SK-N-SH (cell line): ENCODE data around the gene SPEM3. TPM values are rescaled to one million over a fixed set of nuclear protein-coding genes. Genes with fewer than 3 reads are reported as not detected.

Experiments
- CTCF ChIA-PET: fragments of 300-600, 350-600 bp; formaldehyde crosslinking; extraction: SDS; loops from one replicate; lab custom pipeline; 2021; lab: Yijun Ruan, JAX
- POLR2A ChIA-PET: fragments of 350-600 bp; sonication (Branson Sonifier 250); formaldehyde crosslinking; extraction: SDS; loops from one replicate; lab custom pipeline; 2020; ENCODE audit warnings: antibody characterized with exemption, inconsistent platforms; lab: Yijun Ruan, JAX
- DNase-seq: peaks from one replicate; pipeline ENCODE4 v3.0.0; 2012
- H2AFZ ChIP-seq: fragments of 200-600 bp; sonication (generic); 2 replicates; pipeline ENCODE4 v1.8.1; 2016; ENCODE audit warnings: antibody characterized with exemption, mild to moderate bottlenecking, low read depth
- H3F3A ChIP-seq: fragments of 200-600 bp; sonication (generic); replicated peaks from 2 replicates; pipeline ENCODE3; 2016; ENCODE audit warnings: antibody characterized with exemption, mild to moderate bottlenecking; ENCODE audit not compliant: insufficient read depth
- H3K27ac ChIP-seq, 2 experiments: fragments of 200-500 bp in 1 of 2; fragments of 200-600 bp in 1 of 2; sonication (Bioruptor generic) in 1 of 2; sonication (generic), shearing (Covaris generic) in 1 of 2; 2 replicates each; pipeline versions ENCODE4 v1.5.1 to v1.6.1; 2014 to 2016; ENCODE audit warnings: low read depth in 2 of 2, inconsistent platforms in 1 of 2, low read length in 1 of 2, mild to moderate bottlenecking in 1 of 2, mixed read lengths in 1 of 2
- H3K27me3 ChIP-seq: fragments of 200-600 bp; sonication (generic), shearing (Covaris generic); 2 replicates; pipeline ENCODE4 v1.6.1; 2016; ENCODE audit warnings: mixed run types; ENCODE audit not compliant: insufficient read depth
- H3K36me3 ChIP-seq, 2 experiments: fragments of 200-500 bp in 1 of 2; fragments of 200-600 bp in 1 of 2; sonication (Bioruptor generic) in 1 of 2; sonication (generic) in 1 of 2; replicated peaks in 1 of 2; 2 replicates each; pipeline versions ENCODE3 to v1.5.1; 2014 to 2016; ENCODE audit warnings: low read length in 1 of 2, mild to moderate bottlenecking in 1 of 2; ENCODE audit not compliant: insufficient read depth in 2 of 2, control insufficient read depth in 1 of 2
- H3K4me1 ChIP-seq, 2 experiments: fragments of 200-500 bp in 1 of 2; fragments of 200-600 bp in 1 of 2; sonication (Bioruptor generic) in 1 of 2; sonication (generic), shearing (Covaris generic) in 1 of 2; 2 replicates each; pipeline versions ENCODE4 v1.5.1 to v1.6.1; 2014 to 2016; ENCODE audit warnings: low read depth in 1 of 2, low read length in 1 of 2, mixed run types in 1 of 2; ENCODE audit not compliant: insufficient read depth in 2 of 2, control insufficient read depth in 1 of 2
- H3K4me2 ChIP-seq: fragments of 200-600 bp; sonication (generic), shearing (Covaris generic); 2 replicates; pipeline ENCODE4 v1.6.1; 2017; ENCODE audit warnings: mixed run types
- H3K4me3 ChIP-seq, 2 experiments: fragments of 200-500 bp in 1 of 2; fragments of 200-600 bp in 1 of 2; sonication (Bioruptor generic) in 1 of 2; sonication (generic), shearing (Covaris generic) in 1 of 2; 2 replicates each; pipeline versions ENCODE4 v1.5.1 to v1.8.1; 2014 to 2016; ENCODE audit warnings: low read depth in 2 of 2, inconsistent platforms in 1 of 2, low read length in 1 of 2, mild to moderate bottlenecking in 1 of 2, mixed read lengths in 1 of 2, moderate library complexity in 1 of 2
- H3K79me2 ChIP-seq: fragments of 200-600 bp; sonication (generic); 2 replicates; pipeline ENCODE4 v1.8.1; 2017; ENCODE audit warnings: mild to moderate bottlenecking; ENCODE audit not compliant: insufficient read depth
- H3K9ac ChIP-seq: fragments of 200-600 bp; sonication (generic); 2 replicates; pipeline ENCODE4 v1.6.1; 2017; ENCODE audit warnings: mixed run types
- H3K9me2 ChIP-seq: fragments of 200-600 bp; sonication (generic); 2 replicates; pipeline ENCODE4 v1.6.1; 2017; ENCODE audit warnings: mixed run types
- H3K9me3 ChIP-seq: fragments of 200-600 bp; sonication (generic); 2 replicates; pipeline ENCODE4 v1.6.1; 2017; ENCODE audit warnings: mixed run types, mild to moderate bottlenecking, moderate library complexity
- H4K20me1 ChIP-seq: fragments of 200-600 bp; sonication (generic); 2 replicates; pipeline ENCODE4 v1.6.1; 2017; ENCODE audit warnings: mild to moderate bottlenecking, mixed run types; ENCODE audit not compliant: insufficient read depth
- CHD2 ChIP-seq: fragments of 150-350 bp; IDR thresholded peaks from 2 replicates; pipeline ENCODE4 v1.6.1; 2018; ENCODE audit warnings: low read length; ENCODE audit not compliant: partially characterized antibody
- ELF1 ChIP-seq: IDR thresholded peaks from 2 replicates; pipeline ENCODE4 v1.4.0; 2012
- EP300 ChIP-seq, 2 experiments: IDR thresholded peaks; 2 replicates each; pipeline versions ENCODE4 v1.4.0 to v1.6.1; 2012; ENCODE audit warnings: borderline replicate concordance in 1 of 2, low read depth in 1 of 2, low read length in 1 of 2
- FOSL2 ChIP-seq: IDR thresholded peaks from 2 replicates; pipeline ENCODE4 v1.4.0; 2012; ENCODE audit warnings: low read depth, mild to moderate bottlenecking, moderate library complexity, borderline replicate concordance
- NFIC ChIP-seq: IDR thresholded peaks from 2 replicates; pipeline ENCODE4 v1.4.0; 2012; ENCODE audit warnings: borderline replicate concordance
- POLR2AphosphoS5 ChIP-seq: IDR thresholded peaks from 2 replicates; pipeline ENCODE4 v1.6.1; 2012; ENCODE audit warnings: low read depth, low read length
- RCOR1 ChIP-seq: fragments of 150-350 bp; IDR thresholded peaks from 2 replicates; pipeline ENCODE4 v1.6.1; 2017; ENCODE audit warnings: antibody characterized with exemption, low read length
- RXRA ChIP-seq: IDR thresholded peaks from 2 replicates; pipeline ENCODE4 v1.4.0; 2012; ENCODE audit warnings: low read depth, mild to moderate bottlenecking, borderline replicate concordance
- SMC3 ChIP-seq: IDR thresholded peaks from 2 replicates; pipeline ENCODE4 v1.6.1; 2012; ENCODE audit warnings: low read depth, low read length, improper control_type of control experiment
- TAF1 ChIP-seq: IDR thresholded peaks from 2 replicates; pipeline ENCODE4 v1.6.1; 2012; ENCODE audit warnings: low read depth, mild to moderate bottlenecking, low read length, moderate library complexity, borderline replicate concordance
- WGBS: methylation state at CpG from one replicate; pipeline ENCODE4 v1.1.6; 2017; ENCODE audit warnings: low lambda C conversion rate; 5-methylcytosine and 5-hydroxymethylcytosine counted together
- polyA plus RNA-seq, 3 experiments: library from polyadenylated mRNA; depleted of rRNA; stranded (reverse); fragments of >200 nt; gene quantifications; 2 replicates each; pipeline ENCODE4 v1.2.3, GENCODE V29; 2012
- TF ChIP-seq, protein P1 (sequence below): fragments of 150-350 bp; IDR thresholded peaks from 2 replicates; pipeline ENCODE4 v1.6.1; 2016; ENCODE audit warnings: mild to moderate bottlenecking, low read depth, low read length
- TF ChIP-seq, protein P2 (sequence below): fragments of 150-350 bp; IDR thresholded peaks from 2 replicates; pipeline ENCODE4 v1.6.1; 2017; ENCODE audit warnings: antibody characterized with exemption, low read length, low read depth, borderline replicate concordance
- TF ChIP-seq, protein P3 (sequence below): IDR thresholded peaks from 2 replicates; pipeline ENCODE4; 2012
- TF ChIP-seq, protein P4 (sequence below): IDR thresholded peaks from 2 replicates; pipeline ENCODE4 v1.4.0; 2012; ENCODE audit warnings: low read depth

The SPEM3 gene
- not detected in 2 replicates for polyA plus RNA-seq (2012; rRNA removed)
- not detected in 2 replicates for polyA plus RNA-seq (2012; cell fraction: cytosol; rRNA removed)
- not detected in 2 replicates for polyA plus RNA-seq (2012; cell fraction: nucleus; rRNA removed)

DNA sequence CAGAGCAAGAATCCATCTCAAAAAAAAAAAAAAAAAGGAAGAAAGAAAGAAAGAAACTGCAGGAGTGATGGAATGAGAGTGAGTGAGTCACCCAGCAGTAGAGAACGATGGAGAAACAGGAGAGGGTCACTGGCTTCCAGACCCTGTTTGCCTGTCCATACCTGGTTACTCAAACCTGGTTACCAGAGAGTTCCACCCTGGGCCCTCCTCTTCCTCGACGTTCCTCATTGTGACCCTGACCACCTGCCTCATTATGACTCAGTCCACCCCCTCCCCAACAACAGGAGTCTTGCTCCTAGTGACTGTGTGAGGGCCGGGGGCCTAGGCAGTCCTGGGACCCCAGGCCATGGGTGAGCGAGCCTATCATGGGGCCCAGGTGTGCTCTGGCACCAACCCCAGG is at the start of gene SPEM3:
Gene SPEM3 (plus strand): TSS at position 301 of the 400 bp plus-strand sequence. CDS start 46 bp downstream, at position 347.
- H3K9ac ChIP-seq: no peak within 1 kb of the TSS
- TF ChIP-seq CHD2 (no peak), TAF1 (no peak), FOSL2 (no peak)
- no peaks in the 10 kb centered on the region for H3K9me2 ChIP-seq
- POLR2A ChIA-PET: no interaction called here
- H3K9me3 ChIP-seq: no peaks in the 10 kb centered on the region
- DNase-seq: no peak
- H4K20me1 ChIP-seq: no peaks in the 10 kb centered on the region
- WGBS: 62% methylated on average over 3 of the region's 5 CpGs
- no peak within 1 kb of the TSS for H2AFZ ChIP-seq
- no peak within 1 kb of the TSS for H3K4me2 ChIP-seq
- H3K36me3 ChIP-seq: no peaks in the 10 kb centered on the region
- H3K27ac ChIP-seq: no peak within 1 kb of the TSS
- H3K27me3 ChIP-seq: no peaks in the 10 kb centered on the region
- no peaks in the 10 kb centered on the region for H3K79me2 ChIP-seq
- CTCF ChIA-PET: no interaction called here
- no peaks in the 10 kb centered on the region for H3F3A ChIP-seq
- no peak within 1 kb of the TSS for H3K4me3 ChIP-seq
- H3K4me1 ChIP-seq: no peaks in the 10 kb centered on the region

DNA sequence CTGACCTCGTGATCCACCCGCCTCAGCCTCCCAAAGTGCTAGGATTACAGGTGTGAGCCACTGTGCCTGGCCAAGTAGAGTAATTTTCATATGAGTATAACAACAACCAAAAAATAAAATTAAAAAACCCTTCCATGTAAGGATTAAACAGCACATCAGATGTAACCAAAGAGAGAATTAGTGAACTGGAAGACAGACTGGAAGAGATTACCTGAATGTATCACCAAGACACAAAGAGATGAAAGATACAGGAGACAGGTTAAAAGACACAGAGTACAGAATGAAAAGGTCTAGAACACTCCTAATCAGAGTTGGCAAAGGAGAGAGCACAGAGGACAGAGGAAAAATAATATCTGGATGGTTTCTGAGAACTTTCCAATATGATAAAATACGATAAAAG is 49.5 kb upstream of the SPEM3 start:
- Histone ChIP-seq H3K9me2 (no peaks in the 10 kb centered on the region), H3K9me3 (no peaks in the 10 kb centered on the region), H3K9ac (no peak overlapping the region), H3K36me3 (no peaks in the 10 kb centered on the region), H2AFZ (no peak overlapping the region), H3K4me3 (no peak overlapping the region), H4K20me1 (no peaks in the 10 kb centered on the region), H3F3A (no peaks in the 10 kb centered on the region), H3K27ac (no peak overlapping the region), H3K27me3 (peaks cover 8% of the 10 kb centered on the region; the same call in 1 of the 2 replicates), H3K4me2 (no peak overlapping the region), H3K4me1 (peaks cover 0 to 26% of the 10 kb centered on the region in 2 experiments; a peak in 2 of 4 replicates), H3K79me2 (no peaks in the 10 kb centered on the region)
- CTCF ChIA-PET: no interaction called here
- POLR2A ChIA-PET: no interaction called here
- DNase-seq: no peak
- no peak for TF ChIP-seq POLR2AphosphoS5
- no peak for TF ChIP-seq RXRA
- TF ChIP-seq, protein P1, sequence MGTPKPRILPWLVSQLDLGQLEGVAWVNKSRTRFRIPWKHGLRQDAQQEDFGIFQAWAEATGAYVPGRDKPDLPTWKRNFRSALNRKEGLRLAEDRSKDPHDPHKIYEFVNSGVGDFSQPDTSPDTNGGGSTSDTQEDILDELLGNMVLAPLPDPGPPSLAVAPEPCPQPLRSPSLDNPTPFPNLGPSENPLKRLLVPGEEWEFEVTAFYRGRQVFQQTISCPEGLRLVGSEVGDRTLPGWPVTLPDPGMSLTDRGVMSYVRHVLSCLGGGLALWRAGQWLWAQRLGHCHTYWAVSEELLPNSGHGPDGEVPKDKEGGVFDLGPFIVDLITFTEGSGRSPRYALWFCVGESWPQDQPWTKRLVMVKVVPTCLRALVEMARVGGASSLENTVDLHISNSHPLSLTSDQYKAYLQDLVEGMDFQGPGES: no peak
- no peak for TF ChIP-seq CHD2
- TF ChIP-seq, protein P2, sequence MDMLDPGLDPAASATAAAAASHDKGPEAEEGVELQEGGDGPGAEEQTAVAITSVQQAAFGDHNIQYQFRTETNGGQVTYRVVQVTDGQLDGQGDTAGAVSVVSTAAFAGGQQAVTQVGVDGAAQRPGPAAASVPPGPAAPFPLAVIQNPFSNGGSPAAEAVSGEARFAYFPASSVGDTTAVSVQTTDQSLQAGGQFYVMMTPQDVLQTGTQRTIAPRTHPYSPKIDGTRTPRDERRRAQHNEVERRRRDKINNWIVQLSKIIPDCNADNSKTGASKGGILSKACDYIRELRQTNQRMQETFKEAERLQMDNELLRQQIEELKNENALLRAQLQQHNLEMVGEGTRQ: no peak
- TF ChIP-seq EP300 (IDR thresholded peaks at IDR 0.05; ENCODE audit: borderline replicate concordance in 1 of 2, low read depth in 1 of 2, low read length in 1 of 2): no peak
- no peak for TF ChIP-seq RCOR1
- TF ChIP-seq, protein P3, sequence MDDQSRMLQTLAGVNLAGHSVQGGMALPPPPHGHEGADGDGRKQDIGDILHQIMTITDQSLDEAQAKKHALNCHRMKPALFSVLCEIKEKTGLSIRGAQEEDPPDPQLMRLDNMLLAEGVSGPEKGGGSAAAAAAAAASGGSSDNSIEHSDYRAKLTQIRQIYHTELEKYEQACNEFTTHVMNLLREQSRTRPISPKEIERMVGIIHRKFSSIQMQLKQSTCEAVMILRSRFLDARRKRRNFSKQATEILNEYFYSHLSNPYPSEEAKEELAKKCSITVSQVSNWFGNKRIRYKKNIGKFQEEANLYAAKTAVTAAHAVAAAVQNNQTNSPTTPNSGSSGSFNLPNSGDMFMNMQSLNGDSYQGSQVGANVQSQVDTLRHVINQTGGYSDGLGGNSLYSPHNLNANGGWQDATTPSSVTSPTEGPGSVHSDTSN: no peak
- no peak for TF ChIP-seq SMC3
- TF ChIP-seq, protein P4, sequence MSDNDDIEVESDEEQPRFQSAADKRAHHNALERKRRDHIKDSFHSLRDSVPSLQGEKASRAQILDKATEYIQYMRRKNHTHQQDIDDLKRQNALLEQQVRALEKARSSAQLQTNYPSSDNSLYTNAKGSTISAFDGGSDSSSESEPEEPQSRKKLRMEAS: no peak
- TF ChIP-seq NFIC: no peak
- no peak for TF ChIP-seq ELF1
- 81% methylated on average over 3 of the region's 3 CpGs for WGBS
